Adipocyte (in vitro differentiated cells): ENCODE data around the gene RBMS1.
"Not testable (repeated sequence)": the region's sequence is repeated elsewhere in the genome, so short reads cannot be mapped to it uniquely, and the experiment has no call there.

ENCODE experiments used
- DNase-seq: peaks from one replicate; pipeline ENCODE4 v3.0.0-alpha.2; 2015; ENCODE audit warnings: low read depth
- H3K27me3 ChIP-seq: replicated peaks from 2 replicates; pipeline ENCODE4 v1.7.0; 2013; ENCODE audit warnings: mild to moderate bottlenecking, low read length, moderate library complexity; ENCODE audit not compliant: control insufficient read depth, insufficient read depth
- H3K36me3 ChIP-seq: 2 replicates; pipeline ENCODE4 v1.7.0; 2013; ENCODE audit warnings: low read length, mild to moderate bottlenecking, moderate library complexity; ENCODE audit not compliant: control insufficient read depth, insufficient read depth, severe bottlenecking
- H3K4me1 ChIP-seq: 2 replicates; pipeline ENCODE4 v1.7.0; 2013; ENCODE audit warnings: mild to moderate bottlenecking, low read length, moderate library complexity; ENCODE audit not compliant: control insufficient read depth, insufficient read depth
- H3K4me3 ChIP-seq: 2 replicates; pipeline ENCODE4 v1.7.0; 2013; ENCODE audit warnings: mild to moderate bottlenecking, low read length, moderate library complexity
- H3K9ac ChIP-seq: 2 replicates; pipeline ENCODE4 v1.7.0; 2013; ENCODE audit warnings: mild to moderate bottlenecking, low read length, moderate library complexity
- H3K9me3 ChIP-seq: 2 replicates; pipeline ENCODE4 v1.7.0; 2013; ENCODE audit warnings: mild to moderate bottlenecking, low read length, moderate library complexity; ENCODE audit not compliant: control insufficient read depth

Gene RBMS1

DNA sequence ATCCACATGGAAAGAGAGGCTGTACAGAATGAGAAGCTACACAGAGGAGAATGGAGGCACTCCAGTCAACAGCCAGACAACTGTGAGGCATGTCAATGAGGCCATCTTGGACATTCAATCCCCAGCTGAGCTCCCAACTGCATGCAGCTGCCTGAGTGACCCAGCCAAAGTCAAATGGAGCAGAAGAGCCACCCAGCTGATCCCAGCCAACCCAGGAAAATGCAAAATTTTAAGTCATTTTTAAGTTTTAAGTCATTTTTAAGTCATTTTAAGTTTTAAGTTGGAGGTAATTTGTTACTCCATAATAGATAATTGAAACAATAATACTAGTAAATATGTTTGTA is 63.6 kb downstream of the RBMS1 start:
- H3K4me3 ChIP-seq = no peak overlapping the region

GRCh38 chr2:160429248-160430000 is 64.2 kb downstream of the RBMS1 start:
- H3K27me3 ChIP-seq = no peaks in the 10 kb centered on the region
- peak; percentile 70 for DNase-seq
- H3K4me1 ChIP-seq = peaks cover 75% of the 10 kb centered on the region
- H3K9ac ChIP-seq = no peak overlapping the region
- peaks cover 11% of the 10 kb centered on the region for H3K36me3 ChIP-seq
- H3K4me3 ChIP-seq = no peak overlapping the region
- H3K9me3 ChIP-seq = peaks cover 7% of the 10 kb centered on the region

More for the DNA sequence above, 63.6 kb downstream of the RBMS1 start:
- no peaks in the 10 kb centered on the region for H3K27me3 ChIP-seq
- H3K9ac ChIP-seq = no peak overlapping the region
- H3K9me3 ChIP-seq = peaks cover 7% of the 10 kb centered on the region
- H3K4me1 ChIP-seq = peaks cover 70% of the 10 kb centered on the region
- DNase-seq = no peak
- H3K36me3 ChIP-seq = peaks cover 11% of the 10 kb centered on the region

- no peak for DNase-seq
- peaks cover 7% of the 10 kb centered on the region for H3K9me3 ChIP-seq
- no peaks in the 10 kb centered on the region for H3K27me3 ChIP-seq
- H3K36me3 ChIP-seq = peaks cover 11% of the 10 kb centered on the region
- H3K9ac ChIP-seq = peak overlapping the region; percentile 67
- H3K4me3 ChIP-seq = peak overlapping the region; percentile 68
- peaks cover 71% of the 10 kb centered on the region for H3K4me1 ChIP-seq
Measured at GRCh38 chr2:160428405-160428763, 65.2 kb downstream of the RBMS1 start.

DNA sequence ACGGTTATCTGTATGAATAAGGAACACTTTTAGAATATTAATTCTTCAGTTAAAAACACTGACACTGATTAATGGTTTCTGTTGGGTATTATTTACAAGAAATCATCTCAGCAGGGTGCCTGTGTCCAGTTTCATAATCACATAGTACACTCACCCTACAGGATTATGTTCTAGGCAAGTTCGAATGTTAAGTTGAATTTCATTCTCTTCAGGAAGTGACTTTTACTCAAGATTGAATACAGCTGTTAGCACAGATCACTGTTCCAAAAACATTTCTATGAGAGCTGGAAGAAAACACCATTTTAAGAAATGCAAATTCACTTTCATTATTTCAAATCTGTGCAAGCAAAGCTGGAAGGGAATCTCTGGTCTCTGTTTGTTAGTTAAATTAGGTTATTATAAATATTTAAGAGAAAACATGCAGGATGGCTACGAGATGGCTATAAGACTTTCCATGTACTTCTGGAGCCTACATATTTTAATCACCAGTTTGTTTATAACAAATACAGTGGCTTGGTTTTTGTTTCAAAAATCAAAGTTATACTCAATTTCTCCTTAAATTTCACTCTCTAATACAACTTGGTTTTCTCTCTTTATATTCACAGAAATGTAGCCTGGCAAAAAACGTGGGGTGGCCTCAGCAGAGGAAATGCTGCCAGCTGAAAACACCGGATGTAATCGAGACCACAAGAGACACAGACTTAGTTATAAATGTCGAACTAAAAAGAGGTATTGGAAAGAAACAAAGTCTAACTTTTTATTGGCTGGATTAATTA is 65.8 kb downstream of the RBMS1 start:
- peak; percentile 85 for DNase-seq
- H3K9me3 ChIP-seq = peaks cover 7% of the 10 kb centered on the region
- H3K27me3 ChIP-seq = no peaks in the 10 kb centered on the region
- peaks cover 11% of the 10 kb centered on the region for H3K36me3 ChIP-seq
- peak overlapping the region; percentile 67 for H3K9ac ChIP-seq
- peaks cover 67% of the 10 kb centered on the region for H3K4me1 ChIP-seq
- H3K4me3 ChIP-seq = peak overlapping the region; percentile 68

DNA sequence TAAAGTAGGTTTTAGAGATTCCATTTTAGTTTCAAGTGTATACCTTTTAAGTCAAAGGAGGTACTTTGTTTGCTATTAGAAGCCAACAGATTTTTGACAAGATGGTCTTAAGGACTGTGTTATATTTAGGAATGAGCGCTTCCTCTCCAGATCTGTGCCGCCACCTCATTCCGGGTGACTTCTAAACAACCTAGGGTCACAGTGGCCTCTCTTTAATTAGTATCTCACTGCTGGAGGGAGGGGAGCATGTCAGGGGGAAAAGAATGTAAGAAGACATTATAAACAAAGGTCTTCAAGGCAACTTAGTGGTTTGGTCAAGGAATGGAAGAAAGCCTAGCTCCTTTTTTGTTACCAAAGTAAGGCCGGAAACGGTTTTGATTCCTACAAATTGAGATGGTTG is 67.0 kb downstream of the RBMS1 start:
- Histone ChIP-seq H3K27me3 (no peaks in the 10 kb centered on the region), H3K4me1 (peaks cover 60% of the 10 kb centered on the region), H3K36me3 (peaks cover 11% of the 10 kb centered on the region), H3K4me3 (no peak overlapping the region), H3K9me3 (peaks cover 7% of the 10 kb centered on the region), H3K9ac (peak overlapping the region; percentile 32)
- no peak for DNase-seq

DNA sequence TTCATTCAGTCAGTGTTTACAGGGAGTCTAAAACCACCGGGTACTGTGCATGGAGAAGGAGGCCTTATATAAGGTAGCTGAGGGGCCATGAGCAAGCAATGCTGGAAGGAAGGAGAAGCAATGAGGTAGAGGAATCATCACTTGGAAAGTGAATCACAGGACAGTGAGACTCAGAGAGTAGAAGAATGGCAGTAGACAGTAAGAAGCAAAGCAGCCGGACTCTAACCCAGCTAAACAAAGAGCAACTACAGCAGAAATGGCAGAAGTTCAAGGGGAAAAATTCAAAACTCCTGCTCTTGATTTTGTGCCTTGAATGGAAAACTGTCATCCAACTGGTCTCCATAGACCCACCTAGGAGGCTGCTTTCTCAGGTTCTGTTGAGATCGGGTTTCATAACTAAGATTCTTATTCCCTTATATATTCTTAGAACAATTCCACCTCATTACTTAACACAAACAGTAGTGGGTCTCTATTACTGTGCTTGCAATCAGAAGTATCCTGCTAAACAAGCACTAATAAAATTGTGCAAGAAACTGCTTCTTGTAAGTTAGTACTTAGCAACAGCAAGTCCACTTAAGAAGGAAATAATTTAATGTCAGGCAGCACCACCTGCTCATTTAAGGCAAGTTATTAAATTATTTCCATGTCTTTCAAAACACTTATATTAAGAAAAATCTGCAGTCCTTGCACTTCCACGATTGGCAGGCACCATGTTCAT is 68.0 kb downstream of the RBMS1 start:
- peak overlapping the region; percentile 3 for H3K9ac ChIP-seq
- DNase-seq = no peak
- H3K36me3 ChIP-seq = peaks cover 11% of the 10 kb centered on the region
- H3K4me3 ChIP-seq = peak overlapping the region; percentile 20
- H3K27me3 ChIP-seq = no peaks in the 10 kb centered on the region
- H3K9me3 ChIP-seq = peaks cover 7% of the 10 kb centered on the region
- peaks cover 58% of the 10 kb centered on the region for H3K4me1 ChIP-seq

DNA sequence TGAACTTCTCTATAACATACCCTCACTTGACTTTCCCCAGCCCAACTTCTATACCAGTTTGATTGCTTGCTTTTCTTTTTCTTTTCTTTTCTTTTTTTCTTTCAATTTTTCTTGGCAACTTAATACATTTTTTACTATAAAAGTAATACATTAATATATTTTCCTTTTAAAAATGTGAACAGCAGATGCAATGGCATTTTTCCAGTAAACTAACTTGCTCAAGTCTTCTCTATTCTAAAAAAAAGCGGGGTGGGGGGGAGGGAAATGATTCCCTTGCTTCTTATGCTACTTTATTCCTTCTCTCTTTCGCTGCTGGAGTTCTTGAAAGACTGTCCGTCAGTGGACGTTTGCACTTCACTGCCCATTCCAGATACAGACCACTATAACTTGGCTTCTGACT is 70.5 kb downstream of the RBMS1 start:
- Histone ChIP-seq H3K4me1 (peaks cover 73% of the 10 kb centered on the region), H3K27me3 (no peaks in the 10 kb centered on the region), H3K9me3 (no peaks in the 10 kb centered on the region), H3K4me3 (no peak overlapping the region), H3K36me3 (peaks cover 5% of the 10 kb centered on the region), H3K9ac (no peak overlapping the region)
- no peak for DNase-seq

DNA sequence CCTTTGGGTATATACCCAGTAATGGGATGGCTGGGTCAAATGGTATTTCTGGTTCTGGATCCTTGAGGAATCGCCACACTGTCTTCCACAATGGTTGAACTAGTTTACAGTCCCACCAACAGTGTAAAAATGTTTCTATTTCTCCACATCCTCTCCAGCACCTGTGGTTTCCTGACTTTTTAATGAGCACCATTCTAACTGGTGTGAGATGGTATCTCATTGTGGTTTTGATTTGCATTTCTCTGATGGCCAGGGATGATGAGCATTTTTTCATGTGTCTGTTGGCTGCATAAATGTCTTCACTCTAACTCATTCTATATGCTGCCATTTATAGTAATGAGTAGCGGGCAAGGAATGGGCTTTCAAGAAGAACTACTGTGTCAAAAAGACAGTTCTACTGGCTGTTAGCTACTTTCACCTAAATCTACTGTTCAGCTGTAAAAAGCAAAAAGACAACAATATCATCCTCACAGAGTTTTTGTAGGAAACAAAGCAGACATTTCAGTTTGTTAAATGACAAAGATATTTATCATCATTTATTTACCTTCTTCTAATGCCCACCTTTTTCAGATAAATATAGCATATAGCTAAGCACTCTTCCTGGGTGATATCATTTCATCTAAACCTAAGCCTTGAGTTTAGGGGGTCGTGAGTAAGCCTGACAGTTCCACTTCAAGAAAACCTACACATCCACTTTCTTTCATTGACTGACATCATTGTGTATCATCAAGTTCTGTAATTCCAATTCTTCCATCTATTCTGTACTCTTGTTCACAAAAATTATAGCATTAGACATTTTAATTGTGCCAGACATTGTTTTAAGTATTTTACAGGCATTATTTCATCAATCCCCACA is 71.7 kb downstream of the RBMS1 start:
- not testable (repeated sequence) for H3K27me3 ChIP-seq, DNase-seq, H3K9me3 ChIP-seq, H3K9ac ChIP-seq, H3K4me3 ChIP-seq, H3K36me3 ChIP-seq
- peaks cover 73% of the 10 kb centered on the region for H3K4me1 ChIP-seq

DNA sequence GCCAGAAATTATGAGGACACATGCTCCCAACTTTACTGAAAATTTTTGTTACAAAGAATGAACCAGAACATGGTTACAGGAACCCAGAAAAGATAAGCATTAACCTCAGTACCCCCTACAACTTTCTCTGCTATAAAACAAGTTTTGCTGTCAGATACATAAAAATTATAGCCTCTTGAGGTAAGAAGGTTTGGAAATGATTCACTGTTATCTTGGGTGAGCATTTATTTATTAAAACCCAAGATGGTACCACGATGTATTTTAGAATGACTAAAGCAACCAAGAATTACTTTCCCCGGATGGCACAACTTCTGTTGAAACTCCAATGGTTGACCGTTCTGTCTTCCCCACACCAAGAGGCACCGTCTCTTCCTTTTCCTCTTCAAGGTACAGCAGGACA is 72.9 kb downstream of the RBMS1 start:
- H3K9ac ChIP-seq = no peak overlapping the region

DNA sequence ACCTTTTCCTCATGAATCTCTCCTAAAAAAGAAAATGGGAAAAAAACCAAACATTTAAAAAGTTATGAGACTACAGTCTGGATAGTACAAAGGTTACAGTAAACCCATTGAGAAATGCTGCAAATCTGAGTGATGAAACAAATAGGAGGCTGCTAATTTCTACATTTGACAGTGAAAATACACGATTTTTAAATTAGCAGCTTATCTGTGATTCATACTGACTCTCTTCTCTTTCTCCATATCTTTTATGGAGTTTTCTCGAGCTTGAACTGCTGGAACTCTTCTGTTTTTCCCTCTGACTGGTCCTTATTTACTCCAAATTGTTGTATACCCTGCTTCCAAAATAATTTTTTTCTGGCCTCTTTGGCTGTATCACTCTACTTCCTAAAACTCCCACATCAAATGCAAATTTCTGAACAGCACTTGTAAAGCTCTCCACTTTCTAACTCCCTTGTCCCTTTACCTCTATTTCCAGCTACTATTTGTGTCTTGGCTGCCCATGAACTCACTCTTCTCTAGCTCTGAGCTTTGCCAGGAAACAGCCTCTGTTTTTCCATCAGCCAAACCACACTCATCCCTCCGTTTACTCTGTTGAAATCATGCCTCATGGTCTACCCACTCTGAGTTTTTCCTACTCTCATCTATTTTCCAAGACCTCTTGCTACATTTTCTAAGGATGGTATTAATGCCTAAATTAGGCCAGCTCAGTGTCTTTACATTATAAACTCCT is 73.7 kb downstream of the RBMS1 start:
- H3K4me3 ChIP-seq = peak overlapping the region; percentile 32
- H3K36me3 ChIP-seq = no peaks in the 10 kb centered on the region
- peak overlapping the region; percentile 71 for H3K9ac ChIP-seq
- peaks cover 67% of the 10 kb centered on the region for H3K4me1 ChIP-seq
- peak; percentile 38 for DNase-seq
- H3K27me3 ChIP-seq = no peaks in the 10 kb centered on the region
- no peaks in the 10 kb centered on the region for H3K9me3 ChIP-seq

More for the DNA sequence above, 72.9 kb downstream of the RBMS1 start:
- no peaks in the 10 kb centered on the region for H3K36me3 ChIP-seq
- H3K4me1 ChIP-seq = peaks cover 71% of the 10 kb centered on the region
- no peak for DNase-seq
- no peaks in the 10 kb centered on the region for H3K27me3 ChIP-seq
- no peaks in the 10 kb centered on the region for H3K9me3 ChIP-seq
- peak overlapping the region; percentile 22 for H3K4me3 ChIP-seq
